GM18909 (cell line): ENCODE measurements around the gene SNAPC2.
"Not testable (repeated sequence)": the region's sequence is repeated elsewhere in the genome, so short reads cannot be mapped to it uniquely, and the experiment has no call there.

ENCODE experiments used
- ATAC-seq: cut with Tn5 transposase; IDR thresholded peaks from one replicate; pipeline ENCODE4 v1.9.1; 2021; ENCODE audit warnings: mild to moderate bottlenecking; ENCODE audit not compliant: unreplicated experiment, poor library complexity

The SNAPC2 gene

DNA sequence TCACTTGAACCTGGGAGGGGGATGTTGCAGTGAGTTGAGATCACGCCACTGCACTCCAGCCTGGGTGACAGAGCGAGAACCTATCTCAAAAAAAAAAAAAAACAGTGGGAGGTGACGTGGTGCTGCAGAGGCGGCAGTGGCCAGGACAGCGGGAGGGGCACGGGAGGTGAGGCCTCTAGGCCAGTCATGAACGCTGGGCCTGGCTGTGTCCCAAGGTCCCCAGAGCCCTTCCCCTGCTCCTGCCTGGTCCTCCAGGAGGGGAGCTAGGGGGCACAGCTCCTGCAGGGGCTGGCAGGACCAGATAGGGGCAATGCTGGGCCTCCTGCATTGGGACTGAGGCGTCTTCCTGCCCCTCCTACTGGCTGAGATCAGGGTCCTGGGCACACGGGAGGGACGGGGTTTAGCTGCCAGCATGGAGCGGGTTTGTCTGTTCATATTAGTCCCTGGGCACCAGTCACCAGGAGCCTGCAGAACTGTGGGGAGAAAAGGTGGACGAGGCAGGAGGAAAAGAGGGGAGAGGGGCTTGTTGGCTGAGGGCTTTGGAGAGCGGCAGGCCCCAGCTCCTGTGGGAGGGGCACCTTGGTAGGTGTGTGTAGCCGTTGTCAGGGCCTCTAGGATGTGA is 11.9 kb upstream of the SNAPC2 start:
- ATAC-seq: no peak

DNA sequence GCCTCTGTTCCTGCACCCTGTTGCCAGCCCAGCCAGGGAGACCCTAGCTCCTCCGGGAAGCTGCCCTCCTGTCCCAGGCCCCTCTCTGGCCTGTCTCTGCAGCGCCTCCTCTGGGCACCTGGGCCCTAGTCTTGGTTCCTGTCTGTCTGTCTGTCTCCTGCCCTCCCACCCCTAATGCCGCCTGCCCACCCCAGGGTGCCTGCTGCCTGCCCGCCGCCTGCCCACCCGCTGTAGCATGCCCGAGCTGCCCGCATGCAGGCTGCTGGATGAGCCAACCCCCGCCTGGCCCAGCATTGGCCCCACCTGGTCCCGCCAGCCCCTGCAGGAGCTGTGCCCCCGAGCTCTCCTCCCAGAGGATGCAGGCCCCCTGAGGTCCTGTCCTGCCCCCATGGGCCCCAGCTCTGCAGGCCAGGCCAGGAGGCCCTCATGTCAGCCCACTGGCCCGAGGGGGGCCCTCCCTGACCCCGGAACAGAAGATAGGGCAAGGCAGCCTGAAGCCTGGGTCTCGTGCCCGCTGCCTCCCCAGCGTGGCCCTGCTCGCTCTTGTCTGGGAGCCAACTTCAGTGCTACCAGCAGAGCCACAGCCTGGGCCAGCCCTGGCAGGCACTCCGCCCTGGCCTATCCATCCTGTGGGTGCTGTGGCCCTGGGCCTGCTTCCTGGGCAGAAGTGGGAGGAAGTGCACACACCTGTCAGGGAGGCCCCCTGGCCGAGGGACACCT is 11.2 kb upstream of the SNAPC2 start:
- ATAC-seq: no peak

DNA sequence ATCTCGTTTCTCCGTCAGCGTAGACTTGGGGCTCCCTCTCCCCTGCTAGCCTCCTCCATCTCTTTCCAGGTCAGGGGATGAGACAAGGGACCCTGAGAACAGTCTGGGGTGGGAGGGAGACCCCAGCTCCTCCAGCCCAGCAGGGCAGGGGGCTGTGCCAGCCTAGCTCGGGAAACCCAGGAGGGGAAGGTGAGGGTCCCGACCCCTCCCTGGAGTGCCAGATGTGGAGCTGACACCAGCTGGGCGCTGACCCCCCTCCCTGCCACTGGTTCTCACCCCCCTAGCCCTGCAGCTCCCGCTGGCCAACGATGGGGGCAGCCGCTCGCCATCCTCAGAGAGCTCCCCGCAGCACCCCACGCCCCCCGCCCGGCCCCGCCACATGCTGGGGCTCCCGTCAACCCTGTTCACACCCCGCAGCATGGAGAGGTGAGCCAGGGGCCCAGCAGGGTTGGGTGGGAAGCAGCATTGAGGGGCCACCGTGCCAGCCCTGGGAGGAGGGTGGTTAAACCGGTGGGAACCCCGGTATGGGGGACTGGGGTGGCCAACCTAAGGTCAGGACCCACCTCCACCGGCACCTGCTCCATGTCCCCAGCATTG is 10.6 kb upstream of the SNAPC2 start:
- no peak for ATAC-seq

DNA sequence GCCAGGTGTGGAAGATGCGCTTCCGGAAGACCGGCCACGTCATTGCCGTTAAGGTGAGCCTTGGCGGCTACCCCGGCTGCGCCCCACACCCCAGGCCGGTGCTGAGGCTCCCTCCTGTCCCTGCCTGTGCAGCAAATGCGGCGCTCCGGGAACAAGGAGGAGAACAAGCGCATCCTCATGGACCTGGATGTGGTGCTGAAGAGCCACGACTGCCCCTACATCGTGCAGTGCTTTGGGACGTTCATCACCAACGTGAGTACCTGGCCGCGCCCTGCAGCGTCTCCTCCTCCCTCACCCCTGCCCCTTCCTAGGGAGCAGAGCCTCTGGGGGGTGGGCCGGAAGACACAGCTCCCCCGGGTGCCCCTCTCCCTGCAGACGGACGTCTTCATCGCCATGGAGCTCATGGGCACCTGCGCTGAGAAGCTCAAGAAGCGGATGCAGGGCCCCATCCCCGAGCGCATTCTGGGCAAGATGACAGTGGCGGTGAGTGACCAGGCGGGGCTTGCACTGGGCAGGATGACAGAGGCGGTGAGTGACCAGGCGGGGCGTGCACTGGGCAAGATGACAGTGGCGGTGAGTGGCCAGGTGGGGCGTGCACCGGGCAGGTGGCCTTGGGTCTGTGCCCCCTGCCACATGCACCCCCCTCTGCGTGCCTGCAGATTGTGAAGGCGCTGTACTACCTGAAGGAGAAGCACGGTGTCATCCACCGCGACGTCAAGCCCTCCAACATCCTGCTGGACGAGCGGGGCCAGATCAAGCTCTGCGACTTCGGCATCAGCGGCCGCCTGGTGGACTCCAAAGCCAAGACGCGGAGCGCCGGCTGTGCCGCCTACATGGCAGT is 9.6 kb upstream of the SNAPC2 start:
- no peak for ATAC-seq

DNA sequence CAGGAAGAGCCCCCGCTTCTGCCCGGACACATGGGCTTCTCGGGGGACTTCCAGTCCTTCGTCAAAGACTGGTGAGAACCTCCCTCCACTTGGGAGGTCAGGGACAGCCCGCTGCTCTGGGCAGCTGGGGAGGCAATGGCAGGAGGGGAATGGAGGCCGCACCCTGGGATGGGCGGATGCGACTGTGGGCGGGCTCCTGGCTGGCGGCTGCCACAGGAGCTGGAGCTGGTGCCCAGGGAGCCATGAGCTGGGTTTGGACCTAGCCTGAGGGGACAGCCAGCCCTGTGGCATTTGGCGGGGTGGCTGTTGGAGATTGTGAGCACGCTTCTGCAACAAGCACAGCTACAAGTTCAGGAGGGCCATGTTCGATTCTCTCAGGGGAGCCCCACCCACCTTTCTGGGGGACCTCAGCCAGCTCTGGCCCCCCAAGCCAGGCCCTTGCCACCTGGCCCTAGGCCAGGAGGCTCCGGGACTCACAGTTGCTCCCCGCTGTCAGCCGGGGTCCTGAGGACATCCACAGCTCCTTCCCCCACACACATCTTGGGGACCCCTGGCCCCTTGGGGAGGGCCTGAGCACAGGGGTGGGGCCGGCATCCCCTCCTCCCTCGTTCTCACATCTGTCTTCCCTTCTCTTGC is 8.5 kb upstream of the SNAPC2 start:
- no peak for ATAC-seq

DNA sequence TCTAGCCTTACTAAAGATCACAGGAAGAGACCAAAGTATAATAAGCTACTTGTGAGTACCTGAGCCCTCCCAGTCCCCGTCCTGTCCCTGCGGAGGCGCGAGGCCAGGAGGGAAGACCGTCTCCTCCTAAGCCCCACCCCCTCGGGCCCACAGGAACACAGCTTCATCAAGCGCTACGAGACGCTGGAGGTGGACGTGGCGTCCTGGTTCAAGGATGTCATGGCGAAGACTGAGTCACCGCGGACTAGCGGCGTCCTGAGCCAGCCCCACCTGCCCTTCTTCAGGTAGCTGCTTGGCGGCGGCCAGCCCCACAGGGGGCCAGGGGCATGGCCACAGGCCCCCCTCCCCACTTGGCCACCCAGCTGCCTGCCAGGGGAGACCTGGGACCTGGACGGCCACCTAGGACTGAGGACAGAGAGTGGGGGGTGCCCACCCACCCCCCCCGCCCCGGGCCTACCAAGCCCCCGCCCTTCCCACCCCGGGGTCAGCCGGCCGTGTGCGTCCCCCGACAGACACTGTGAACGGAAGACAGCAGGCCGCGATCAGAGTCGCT is 7.9 kb upstream of the SNAPC2 start:
- ATAC-seq: no peak

DNA sequence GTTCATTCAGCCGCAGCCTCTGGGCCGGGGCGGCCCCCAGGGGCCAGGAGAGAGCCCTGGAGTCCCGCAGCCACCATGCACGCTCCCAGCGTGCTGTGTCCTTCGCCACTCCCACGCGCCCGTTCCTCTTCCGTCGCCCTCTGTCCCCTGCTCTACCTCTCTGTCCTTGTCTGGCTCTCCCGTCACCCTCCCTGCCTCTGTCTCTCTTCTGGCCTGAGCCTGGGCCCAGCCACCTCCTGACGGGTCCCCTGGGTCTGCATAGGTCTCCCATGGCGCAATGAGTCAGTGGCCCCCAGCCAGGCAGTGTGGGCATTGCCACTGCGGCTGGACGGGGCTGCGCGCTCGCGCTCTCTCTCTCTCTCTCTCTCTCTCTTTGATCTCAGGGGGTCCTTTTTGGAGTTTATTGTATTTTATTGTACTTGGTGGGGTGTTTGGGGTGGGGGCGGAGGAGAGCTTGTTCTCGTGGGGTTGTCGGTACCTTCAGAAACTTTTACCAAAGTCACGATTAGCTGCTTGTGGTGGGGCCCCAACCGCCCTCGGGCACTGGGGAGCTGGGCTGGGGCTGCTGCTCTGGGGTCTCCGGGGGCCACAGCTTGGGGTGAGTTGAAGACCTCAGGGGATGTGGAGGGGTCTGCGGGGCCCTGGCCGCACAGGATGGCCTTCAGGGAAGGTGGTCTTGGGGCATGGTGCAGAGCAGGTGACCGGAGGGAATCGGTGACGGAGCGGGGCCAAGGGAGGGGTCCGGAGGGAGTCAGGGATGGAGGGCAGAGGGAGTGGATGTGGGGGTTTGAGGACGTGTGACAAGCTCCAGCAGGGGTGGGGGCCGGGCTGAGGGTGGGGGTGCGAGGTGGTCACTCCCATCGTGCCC is 7.2 kb upstream of the SNAPC2 start:
- ATAC-seq: no peak

DNA sequence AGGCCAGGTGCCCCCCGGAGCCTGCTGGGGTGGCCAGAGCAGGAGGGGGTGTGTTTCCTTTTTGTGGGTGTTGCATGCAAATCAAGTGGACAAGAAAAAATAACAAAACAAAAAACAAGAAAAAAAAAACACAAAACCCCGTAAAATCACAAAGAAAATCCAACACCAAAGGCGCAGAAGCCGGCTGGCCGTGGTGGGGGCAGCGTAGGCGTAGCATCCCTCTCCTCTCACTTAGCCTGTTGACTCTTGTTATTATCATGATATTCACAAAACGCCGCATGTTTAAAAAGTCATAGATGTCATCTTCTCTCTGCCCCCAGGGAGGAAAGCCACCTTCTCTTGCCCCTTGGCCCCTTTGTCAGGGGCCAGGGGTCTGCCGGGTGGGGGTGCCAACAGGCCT is 6.5 kb upstream of the SNAPC2 start:
- ATAC-seq: no peak

DNA sequence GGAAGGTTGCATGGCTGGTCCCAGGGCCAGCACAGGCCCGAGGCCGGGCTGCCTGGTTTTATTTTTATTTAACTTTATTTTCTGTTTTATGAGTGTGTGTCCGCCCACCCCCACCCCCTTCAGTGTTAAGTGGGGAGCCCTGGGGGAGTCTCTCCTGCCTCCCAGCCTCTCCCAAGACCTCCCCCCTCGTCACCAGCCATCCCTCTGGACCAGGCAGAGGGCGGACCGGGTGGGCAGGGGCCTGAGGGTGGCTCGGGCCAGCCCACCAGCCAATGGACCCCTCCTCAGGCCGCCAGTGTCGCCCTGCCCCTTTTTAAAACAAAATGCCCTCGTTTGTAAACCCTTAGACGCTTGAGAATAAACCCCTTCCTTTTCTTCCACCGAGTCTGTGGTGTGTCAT is 6.0 kb upstream of the SNAPC2 start:
- no peak for ATAC-seq

DNA sequence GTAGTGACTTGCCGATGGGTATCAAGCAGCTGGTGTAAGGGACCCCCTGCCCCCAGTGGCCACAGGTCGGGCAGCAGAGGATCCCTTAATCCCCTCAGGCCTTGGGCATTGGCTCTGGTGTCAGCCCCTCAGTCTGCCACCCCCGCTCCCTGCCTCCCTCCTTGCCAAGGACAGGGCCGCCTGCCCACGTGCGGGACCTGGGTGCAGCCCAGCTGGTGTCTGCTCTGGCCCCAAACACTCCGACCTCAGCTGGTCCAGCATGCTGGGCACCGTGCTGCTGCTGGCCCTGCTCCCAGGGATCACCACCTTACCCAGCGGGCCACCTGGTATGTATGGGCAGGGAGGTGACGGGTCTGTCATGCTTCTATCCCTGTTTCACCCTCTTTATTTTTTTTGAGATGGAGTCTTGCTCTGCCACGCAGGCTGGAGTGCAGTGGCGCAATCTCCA is 5.5 kb upstream of the SNAPC2 start, which contains the start of gene TGFBR3L:
TGFBR3L (plus strand) TSS at position 233 of the 448 bp plus-strand sequence.
- ATAC-seq: no peak

DNA sequence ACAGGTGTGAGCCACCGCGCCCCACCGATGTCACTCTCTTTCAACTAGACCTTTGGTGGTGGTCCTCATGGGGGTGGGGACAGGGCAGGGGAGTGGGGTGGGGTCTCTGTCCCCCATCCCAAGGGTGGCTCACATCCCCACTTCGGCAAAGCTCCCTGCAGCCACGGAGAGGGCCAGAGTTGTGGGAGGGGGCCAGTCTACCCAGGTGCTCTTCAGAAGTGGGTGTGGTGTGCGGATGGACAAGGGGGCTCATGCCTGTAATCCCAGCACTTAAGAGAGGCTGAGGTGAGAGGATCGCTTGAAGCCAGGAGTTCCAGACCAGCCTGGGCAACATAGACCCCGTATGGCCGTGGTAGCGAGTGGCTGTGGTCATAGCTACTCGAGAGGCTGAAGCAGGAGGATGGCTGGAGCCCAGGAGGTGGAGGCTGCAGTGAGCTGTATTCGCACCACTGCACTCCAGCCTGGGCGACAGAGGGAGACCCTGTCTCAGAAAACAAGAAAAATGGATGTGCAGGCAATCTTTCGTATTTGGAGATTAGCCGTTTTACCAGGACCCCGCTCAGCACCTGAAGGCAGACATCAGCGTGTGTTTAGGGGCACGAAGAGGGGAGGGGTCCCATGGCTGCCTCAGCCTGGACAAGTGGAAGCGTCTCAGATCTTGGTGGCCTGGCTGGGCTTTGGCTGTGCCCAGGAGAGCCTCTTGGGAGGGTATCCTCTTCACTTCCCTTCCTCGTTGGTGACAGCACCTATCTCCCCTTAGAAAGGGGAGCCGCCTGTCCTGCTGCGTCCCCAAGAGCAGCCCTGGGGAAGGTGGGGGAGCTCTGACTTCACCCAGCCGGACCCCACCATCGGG is 4.7 kb upstream of the SNAPC2 start:
- ATAC-seq: no peak

DNA sequence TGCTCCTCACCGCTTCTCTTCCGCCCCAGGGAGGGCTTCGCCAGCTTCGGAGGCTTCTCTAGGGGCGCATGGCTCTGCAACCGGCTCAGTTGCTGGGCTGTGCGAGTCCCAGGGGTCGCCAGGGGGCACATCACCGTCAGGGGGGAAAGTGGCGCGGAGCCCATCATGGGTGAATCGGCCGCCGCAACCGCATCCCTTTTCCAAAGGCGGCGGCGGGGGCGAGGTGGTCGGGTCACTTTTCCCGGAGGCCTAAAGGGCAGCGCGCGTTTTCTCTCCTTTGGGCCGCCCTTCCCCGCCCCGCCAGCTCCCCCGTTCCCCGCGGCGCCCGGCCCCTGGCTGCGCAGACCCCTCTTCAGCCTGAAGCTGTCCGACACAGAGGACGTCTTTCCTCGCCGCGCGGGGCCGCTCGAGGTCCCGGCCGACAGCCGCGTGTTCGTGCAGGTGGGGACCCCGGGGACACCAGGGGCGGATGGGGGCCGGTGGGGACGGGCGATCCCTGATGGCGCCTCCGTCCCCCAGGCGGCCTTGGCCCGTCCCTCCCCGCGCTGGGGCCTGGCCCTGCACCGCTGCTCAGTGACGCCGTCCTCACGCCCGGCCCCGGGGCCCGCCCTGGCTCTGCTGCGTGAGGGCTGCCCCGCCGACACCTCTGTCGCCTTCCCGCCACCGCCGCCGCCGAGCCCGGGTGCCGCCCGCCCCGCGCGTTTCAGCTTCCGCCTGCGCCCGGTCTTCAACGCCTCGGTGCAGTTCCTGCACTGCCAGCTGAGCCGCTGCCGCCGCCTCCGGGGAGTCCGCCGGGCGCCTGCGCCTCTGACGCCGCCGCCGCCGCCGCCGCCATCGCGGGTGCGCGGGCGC is 3.8 kb upstream of the SNAPC2 start:
- ATAC-seq: no peak

DNA sequence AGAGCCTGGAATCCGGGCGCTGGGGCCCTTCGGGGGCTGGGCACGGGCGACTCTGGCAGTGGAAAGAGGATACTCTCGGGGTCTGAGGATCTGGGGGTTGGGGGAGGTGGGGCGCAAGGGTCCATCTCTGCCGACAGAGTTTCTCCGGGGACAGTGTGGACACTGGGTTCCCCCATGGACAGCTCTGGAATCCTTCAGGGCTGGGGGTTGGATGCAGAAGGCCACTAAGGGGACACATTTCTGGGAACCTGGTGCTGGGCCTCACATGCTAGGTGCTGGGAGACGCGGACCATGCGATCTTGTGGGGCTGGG is 3.2 kb upstream of the SNAPC2 start:
- ATAC-seq: no peak

DNA sequence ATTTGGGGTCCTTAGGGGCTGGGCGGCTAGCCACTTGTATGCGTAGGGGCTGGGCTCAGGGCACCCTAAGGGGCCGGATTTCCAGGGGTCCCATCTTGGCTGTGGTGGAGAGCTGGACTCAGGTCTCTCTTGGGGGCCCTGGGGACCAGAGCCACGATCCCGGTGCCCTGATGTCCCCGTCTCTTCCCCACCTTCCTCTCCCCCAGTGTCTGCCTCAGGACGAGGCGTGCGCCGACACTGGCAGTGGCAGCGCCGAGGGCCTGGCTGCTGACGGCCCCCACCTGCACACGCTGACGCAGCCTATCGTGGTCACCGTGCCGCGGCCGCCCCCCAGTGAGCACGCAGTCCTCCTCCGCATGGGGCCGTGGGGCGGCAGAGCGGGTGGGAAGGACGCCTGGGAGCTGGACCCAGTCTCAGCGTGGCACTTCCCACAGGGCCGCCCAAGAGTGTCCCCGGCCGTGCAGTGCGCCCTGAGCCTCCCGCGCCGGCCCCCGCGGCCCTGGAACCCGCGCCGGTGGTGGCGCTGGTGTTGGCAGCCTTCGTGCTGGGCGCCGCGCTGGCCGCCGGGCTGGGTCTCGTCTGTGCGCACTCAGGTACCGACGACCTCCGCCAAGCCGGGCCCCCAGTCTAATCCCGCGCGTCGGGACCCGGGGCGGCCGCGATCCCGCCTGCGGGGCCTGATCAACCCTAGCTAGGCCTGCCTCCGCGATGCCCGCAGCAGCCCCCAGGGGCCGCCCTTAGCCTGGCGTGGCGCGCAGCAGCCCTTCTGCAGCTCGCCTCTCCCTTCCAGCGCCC is 2.7 kb upstream of the SNAPC2 start:
- ATAC-seq: no peak

DNA sequence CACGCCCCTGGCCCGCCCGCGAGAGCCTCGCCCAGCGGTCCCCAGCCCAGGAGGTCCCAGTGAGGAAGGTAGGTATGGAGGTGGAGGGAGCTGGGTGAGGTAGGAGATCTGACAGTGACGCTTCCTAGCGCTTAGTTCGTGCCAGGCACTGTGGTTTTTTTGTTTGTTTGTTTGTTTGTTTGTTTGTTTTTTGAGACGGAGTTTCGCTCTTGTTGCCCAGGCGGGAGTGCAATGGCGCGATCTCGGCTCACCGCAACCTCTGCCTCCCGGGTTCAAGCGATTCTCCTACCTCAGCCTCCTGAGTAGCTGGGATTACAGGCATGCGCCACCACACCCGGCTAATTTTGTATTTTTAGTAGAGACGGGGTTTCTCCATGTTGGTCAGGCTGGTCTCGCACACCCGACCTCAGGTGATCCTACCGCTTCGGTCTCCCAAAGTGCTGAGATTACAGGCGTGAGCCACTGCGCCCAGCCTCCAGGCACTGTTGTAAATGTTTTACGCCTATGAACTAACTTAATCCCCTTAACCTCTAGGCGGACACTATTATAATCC is 2.0 kb upstream of the SNAPC2 start:
- not testable (repeated sequence) for ATAC-seq

DNA sequence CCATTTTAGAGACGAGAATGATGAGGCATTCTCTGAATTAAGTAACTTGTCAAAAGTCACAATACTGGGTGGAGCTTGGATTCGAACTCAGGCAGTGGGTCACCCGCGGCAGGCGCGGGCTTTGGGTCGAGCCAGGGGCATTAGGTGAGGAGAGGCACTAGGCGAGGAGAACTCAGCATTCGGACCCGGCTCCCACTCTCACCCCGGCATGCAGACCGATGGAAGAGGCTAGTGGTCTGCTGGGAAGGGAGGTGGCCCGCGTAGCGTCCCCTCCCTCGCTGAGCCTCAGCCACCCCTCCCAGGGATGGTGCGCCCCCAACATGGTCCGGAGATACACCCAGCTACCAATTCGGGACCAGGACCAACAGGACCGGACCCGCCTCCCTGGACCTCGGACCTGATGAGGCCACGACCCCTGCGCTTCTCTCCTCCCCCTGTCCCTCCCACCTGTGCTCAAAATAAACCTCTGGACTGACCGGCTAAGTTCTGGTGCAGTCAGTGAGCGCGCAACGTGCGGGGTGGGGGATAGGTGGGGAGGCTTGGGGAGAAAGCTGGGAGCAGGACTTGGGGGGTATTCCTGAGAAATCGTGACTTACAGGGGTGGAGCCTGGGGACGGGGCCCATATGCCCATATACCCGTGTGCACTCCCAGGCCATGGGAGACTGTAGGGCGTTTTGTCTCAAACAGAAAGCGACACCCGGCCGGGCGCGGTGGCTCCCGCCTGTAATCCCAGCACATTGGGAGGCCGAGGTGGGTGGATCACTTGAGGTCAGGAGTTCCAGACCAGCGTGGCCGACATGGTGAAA is 1.3 kb upstream of the SNAPC2 start:
- ATAC-seq: no peak
